Mucosa of descending colon (tissue), 3 donors: ENCODE data around the gene OR4N2. TPM values are rescaled to one million over a fixed set of nuclear protein-coding genes. Genes with fewer than 3 reads are reported as not detected.
A peak's percentile ranks its signal among the peaks of the same experiment; 100 is the strongest.

Experiments used
- ATAC-seq: fragments of 200-7000 bp; cut with Tn5 transposase; one replicate; pipeline ENCODE4 v1.9.1; 2020; ENCODE audit warnings: mild to moderate bottlenecking, moderate library complexity
- DNase-seq, 3 donors: peaks; one replicate each; pipeline ENCODE4 v3.0.0-alpha.2; 2020
- H3K36me3 ChIP-seq: fragments of 200-600 bp; one replicate; pipeline ENCODE4 v1.8.0; 2021; ENCODE audit warnings: low read depth, mild to moderate bottlenecking
- H3K4me1 ChIP-seq: fragments of 200-600 bp; one replicate; pipeline ENCODE4 v1.8.0; 2021; ENCODE audit warnings: low read depth, mild to moderate bottlenecking
- H3K4me3 ChIP-seq: fragments of 200-600 bp; one replicate; pipeline ENCODE4 v1.8.0; 2021; ENCODE audit warnings: mild to moderate bottlenecking
- H3K9me3 ChIP-seq: fragments of 200-600 bp; one replicate; pipeline ENCODE4 v1.8.0; 2021; ENCODE audit warnings: mild to moderate bottlenecking
- CTCF ChIP-seq: fragments of 200-600 bp; IDR thresholded peaks from one replicate; pipeline ENCODE4 v1.8.0; 2022; ENCODE audit warnings: antibody characterized with exemption, mild to moderate bottlenecking
- intact Hi-C, 2 donors: fragments of 100-400 bp; cut with DNase I in 1 of 2; cut with micrococcal nuclease in 1 of 2; formaldehyde crosslinking; loops; one replicate each; pipeline versions ENCODE4 v1.11.0 to v1.11.1; 2022; cut with DNase I, micrococcal nuclease
- total RNA-seq, 3 donors: library from RNA; stranded (reverse); fragmentation: NEBNext Ultra II Directional in 2 of 3; extraction: Animal tissue kit (Norgen Biotek cat#: 25700) in 2 of 3; gene quantifications; one replicate each; pipeline versions ENCODE4 v1.2.1 to v1.2.4, GENCODE V29; 2021 to 2023
- donor health status: DM: no; HTN: no; CAD: no; lungs with moderate emphysema.
- donor health status: DM: no; HTN: no; CAD: no.
- donor health status: DM: no; HTN: yes; CAD: no.

OR4N2 gene
- total RNA-seq, 3 donors from 2014 or later, result not detected

- no peaks in the 10 kb centered on the region for H3K4me1 ChIP-seq
- no peak overlapping the region for H3K4me3 ChIP-seq
- H3K36me3 ChIP-seq, result no peaks in the 10 kb centered on the region
- H3K9me3 ChIP-seq, result peaks cover 25% of the 10 kb centered on the region
- no peak for DNase-seq
- no peak for ATAC-seq
- no peak for TF ChIP-seq CTCF
- intact Hi-C loops, result no loop called here
Observed at GRCh38 chr14:19873178-19873577, 69.6 kb downstream of the OR4N2 start.

DNA sequence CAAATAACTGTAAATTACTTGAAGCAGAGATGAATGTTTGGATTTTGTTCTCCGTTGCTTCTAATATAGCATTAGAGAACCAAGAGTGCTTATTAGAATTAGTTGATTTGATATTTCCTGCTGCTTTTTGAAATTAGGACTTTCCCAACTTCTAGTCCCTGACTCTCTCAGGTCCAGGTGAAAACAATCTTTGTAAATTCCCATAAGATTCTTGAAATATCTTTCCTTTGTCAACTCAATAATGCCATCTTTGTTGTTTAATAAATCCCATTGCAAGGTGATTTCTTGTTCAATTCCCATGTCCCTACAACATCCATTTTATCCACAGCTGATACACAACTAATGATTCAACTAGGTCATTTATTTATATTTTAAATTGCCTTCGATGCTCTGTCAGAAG is 71.3 kb downstream of the OR4N2 start, which contains the start of gene OR4K2:
OR4K2 (plus strand) TSS at position 301 of the 400 bp plus-strand sequence. CDS start 1,126 bp downstream, outside the sequence.
- Histone ChIP-seq H3K9me3 (peaks cover 15% of the 10 kb centered on the region), H3K4me3 (no peak within 1 kb of the TSS), H3K4me1 (no peaks in the 10 kb centered on the region), H3K36me3 (no peaks in the 10 kb centered on the region)
- no peak for TF ChIP-seq CTCF
- ATAC-seq (no peak), DNase-seq (no peak)
- intact Hi-C loops, result no loop called here

- H3K4me3 ChIP-seq, result no peak overlapping the region
- DNase-seq (no peak), ATAC-seq (no peak)
- peaks cover 17% of the 10 kb centered on the region for H3K9me3 ChIP-seq
- intact Hi-C loops, result no loop called here
- TF ChIP-seq CTCF, result peak; percentile 33
- no peaks in the 10 kb centered on the region for H3K36me3 ChIP-seq
- no peaks in the 10 kb centered on the region for H3K4me1 ChIP-seq
Observed at GRCh38 chr14:19878029-19878642, 74.6 kb downstream of the OR4N2 start.

Other genes with a start within 250 kb of the OR4N2 start
- gene OR11H2, start 89.9 kb upstream of the OR4N2 start, total RNA-seq, result not detected
- not detected for gene OR4Q3, start 60.2 kb upstream of the OR4N2 start, total RNA-seq
- not detected for gene OR4M1, start 30.3 kb upstream of the OR4N2 start, total RNA-seq
- gene OR4K2, start 71.4 kb downstream of the OR4N2 start, total RNA-seq, result not detected
- not detected for gene OR4K5, start 116.8 kb downstream of the OR4N2 start, total RNA-seq
- gene OR4K1, start 127.1 kb downstream of the OR4N2 start, total RNA-seq, result not detected
- gene OR4K15, start 171.8 kb downstream of the OR4N2 start, total RNA-seq, result not detected
- not detected for gene OR4Q2, start 198.4 kb downstream of the OR4N2 start, total RNA-seq
- gene OR4K14, start 215.5 kb downstream of the OR4N2 start, total RNA-seq, result not detected
- not detected for gene OR4K13, start 232.3 kb downstream of the OR4N2 start, total RNA-seq